IPS-18c (cell line): Measurements from ENCODE around the gene UBE2C.

ENCODE experiments used
- H3K4me3 ChIP-seq: 2 replicates; pipeline ENCODE4 v1.7.0; 2013; ENCODE audit warnings: low read depth, mild to moderate bottlenecking, low read length, moderate library complexity; ENCODE audit not compliant: insufficient read depth
- H3K9me3 ChIP-seq: one replicate; pipeline ENCODE4 v1.6.1; 2013; ENCODE audit warnings: mild to moderate bottlenecking, low read length, moderate library complexity; ENCODE audit not compliant: control insufficient read depth, insufficient read depth

UBE2C gene

DNA sequence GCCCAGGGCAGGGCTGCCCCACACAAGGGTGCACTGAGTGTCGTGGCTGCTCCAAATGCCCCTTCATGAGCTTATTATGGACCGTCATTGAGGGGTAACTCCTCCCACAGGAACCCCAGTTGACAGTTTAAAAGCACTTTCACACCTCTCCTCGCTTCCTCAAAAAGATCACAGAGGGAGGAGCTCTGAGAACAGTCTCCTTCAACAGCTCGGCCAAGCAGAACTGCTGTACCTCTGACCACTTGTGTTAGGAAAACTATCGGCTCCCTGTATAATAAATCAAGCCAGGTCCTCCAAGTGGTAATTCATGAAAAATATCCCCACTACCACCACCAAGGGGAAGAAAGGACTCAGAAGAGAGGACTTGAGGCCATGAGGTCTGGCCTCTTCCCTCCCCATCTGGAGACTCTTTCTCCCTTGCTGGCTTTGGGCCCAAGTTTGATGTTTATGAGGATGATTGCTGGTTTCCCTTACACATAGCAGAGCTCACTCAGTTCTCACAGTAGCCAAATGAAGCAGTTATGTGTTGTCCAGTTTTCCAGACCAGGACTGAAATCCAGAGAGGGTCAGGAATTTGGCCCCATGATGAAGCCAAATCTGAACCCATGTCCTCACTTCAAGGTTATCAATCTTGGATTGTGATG, 29.8 kb downstream of the UBE2C start:
- H3K9me3 ChIP-seq = no peaks in the 10 kb centered on the region
- no peak overlapping the region for H3K4me3 ChIP-seq

DNA sequence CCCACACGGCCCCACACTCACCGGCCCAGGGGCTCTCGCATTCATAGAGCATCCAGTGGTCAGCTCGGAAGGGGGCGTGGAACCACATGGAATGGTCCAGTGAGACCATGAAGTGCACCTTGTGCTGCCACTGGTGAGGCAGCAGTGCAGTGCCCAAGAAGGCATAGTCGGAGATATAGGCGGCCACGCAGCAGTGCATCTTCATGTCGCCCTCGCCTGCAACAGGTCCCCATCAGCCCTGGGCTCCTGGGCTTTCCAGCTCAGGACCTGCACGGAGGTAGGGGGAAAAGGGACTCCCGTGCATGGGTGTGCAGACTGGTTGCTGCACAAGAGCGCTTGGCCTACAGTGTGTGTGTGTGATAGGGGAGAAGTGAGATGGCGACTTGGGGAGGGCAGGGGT, 31.1 kb downstream of the UBE2C start:
- H3K9me3 ChIP-seq = no peaks in the 10 kb centered on the region
- no peak overlapping the region for H3K4me3 ChIP-seq

DNA sequence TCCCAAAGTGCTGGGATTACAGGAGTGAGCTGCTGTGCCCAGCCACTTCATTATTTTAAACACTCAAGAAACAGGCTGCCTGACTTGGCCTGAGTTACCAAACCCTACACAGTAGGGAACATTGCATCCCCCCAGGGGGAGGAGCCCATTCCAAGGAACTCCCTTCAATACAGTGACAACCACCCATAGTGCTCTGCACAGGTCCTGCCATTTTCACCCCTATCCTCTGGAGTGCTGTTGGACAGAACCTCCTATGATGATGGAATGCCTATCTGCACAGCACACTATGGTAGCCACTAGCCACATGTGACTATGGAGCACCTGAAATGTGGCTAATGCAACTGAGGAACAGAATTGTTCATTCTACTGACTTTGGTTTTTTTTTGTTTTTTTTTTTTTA, 33.0 kb downstream of the UBE2C start:
- no peak overlapping the region for H3K4me3 ChIP-seq
- no peaks in the 10 kb centered on the region for H3K9me3 ChIP-seq

DNA sequence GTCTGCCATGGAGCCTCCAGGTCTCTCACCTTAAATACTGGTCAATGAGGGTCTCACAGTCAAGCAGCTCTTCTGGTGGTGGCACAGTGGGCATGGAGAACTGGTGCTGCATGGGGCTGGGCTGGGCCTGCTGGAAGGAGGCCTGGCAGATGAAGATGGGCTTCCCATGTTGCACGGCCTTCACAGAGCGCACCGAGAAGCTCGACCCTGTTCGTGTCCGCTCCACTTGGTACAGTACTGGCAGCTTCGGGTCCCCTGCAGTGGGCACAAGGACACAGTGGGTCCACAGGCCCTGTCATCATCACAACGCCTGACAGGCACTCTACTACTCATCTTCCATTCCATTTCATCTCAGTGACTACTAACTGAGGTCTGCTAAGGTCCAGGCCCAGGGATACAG, 36.0 kb downstream of the UBE2C start:
- Histone ChIP-seq H3K4me3 (no peak overlapping the region), H3K9me3 (no peaks in the 10 kb centered on the region)

DNA sequence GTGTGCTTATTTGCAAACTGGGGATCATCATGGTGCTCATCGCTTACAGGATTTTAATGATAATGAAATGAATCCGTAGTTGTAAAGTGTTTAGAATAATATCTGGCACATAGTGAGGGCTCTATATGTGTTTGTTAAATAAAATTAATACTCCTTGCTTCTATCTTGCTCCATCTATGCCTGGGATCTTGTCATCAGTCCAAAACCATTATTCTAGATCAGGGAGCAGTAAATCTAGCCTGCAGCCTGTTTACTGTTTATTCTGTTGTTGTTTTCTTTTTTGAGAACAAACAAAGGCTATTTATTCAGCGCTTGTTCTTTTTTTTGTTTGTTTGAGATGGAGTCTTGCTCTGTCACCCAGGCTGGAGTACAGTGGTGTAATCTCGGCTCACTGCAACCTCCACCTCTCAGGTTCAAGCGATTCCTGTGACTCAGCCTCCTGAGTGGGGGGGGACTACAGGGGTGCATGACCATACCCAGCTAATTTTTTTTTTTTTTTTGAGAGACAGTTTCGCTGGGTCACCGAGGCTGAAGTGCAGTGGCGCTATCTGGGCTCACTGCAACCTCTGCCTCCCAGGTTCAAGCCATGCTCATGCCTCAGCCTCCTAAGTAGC, 36.6 kb downstream of the UBE2C start:
- Histone ChIP-seq H3K9me3 (no peaks in the 10 kb centered on the region), H3K4me3 (no peak overlapping the region)

DNA sequence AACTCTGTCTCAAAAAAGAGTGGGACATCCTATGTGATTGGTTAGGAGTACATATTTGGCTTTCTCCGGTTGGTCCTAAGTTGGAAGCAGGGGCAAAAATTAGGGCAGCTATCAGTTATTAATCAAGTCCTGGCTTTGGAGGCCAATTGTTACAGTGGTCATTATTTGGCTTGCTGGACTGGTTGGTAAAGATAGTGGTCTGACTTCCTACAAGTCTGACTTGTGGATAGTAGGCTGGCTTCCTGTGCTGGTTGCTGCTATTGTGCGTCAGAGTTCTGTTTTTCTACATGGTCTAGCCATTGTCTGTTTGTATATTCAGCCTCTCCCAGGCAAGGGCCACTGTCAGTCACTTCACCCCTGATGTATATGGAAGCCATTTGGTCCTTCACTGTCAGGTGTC, 37.8 kb downstream of the UBE2C start:
- no peaks in the 10 kb centered on the region for H3K9me3 ChIP-seq
- H3K4me3 ChIP-seq = no peak overlapping the region

DNA sequence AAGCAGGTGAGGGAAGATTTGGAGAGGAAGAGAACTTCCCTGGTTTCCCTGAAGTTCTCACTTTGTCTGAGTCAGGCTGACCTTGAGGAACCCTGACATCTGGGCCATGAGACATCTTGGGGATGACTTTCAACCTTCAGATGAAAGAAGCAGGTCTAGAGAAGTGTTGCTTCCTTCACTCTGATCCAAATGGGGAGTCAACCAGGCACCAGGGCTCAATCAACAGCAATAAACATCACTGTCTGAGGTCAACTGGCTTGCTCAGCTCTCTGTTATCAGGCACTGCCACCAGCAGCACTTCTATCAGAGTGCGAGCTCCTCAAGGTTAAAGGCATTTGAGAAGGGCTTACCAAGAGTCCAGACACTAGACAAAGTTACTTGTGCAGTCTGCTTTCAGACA, 38.5 kb downstream of the UBE2C start:
- H3K4me3 ChIP-seq = no peak overlapping the region
- no peaks in the 10 kb centered on the region for H3K9me3 ChIP-seq

DNA sequence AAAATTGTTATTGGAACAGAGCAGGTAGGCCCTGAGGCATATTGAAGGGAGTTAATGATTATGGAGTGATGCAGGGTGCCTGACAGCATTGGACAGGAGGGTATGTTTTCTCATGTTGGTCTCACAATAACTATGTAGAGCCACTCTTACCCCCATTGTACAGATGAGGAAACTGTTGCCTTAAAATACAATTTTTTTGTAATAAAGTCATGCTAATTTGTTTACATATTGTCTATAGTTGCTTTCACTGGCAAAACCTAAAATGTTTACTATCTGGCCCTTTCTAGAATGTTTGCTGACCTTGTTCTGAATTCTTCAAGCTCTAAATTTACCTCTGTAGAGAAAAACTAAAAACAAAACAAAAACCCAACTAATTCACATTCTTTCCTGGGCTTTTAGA, 39.1 kb downstream of the UBE2C start:
- Histone ChIP-seq H3K9me3 (no peaks in the 10 kb centered on the region), H3K4me3 (no peak overlapping the region)

DNA sequence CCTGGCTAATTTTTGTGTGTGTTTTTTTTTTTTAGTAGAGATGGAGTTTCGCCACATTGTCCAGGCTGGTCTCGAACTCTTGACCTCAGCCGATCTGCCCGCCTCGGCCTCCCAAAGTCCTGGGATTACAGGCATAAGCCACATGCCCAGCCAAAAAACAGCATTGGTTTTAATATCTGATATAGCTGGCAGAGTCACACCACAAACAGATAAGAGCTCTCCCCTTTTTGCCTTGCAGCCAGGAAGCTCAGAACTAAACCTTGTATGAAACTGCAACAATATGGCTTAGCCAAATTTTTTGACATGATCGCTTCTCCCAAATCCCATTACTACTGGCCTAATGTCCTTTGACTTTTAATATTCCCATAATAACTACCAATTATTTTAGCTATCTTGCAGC, 39.9 kb downstream of the UBE2C start:
- H3K4me3 ChIP-seq = no peak overlapping the region
- H3K9me3 ChIP-seq = no peaks in the 10 kb centered on the region

DNA sequence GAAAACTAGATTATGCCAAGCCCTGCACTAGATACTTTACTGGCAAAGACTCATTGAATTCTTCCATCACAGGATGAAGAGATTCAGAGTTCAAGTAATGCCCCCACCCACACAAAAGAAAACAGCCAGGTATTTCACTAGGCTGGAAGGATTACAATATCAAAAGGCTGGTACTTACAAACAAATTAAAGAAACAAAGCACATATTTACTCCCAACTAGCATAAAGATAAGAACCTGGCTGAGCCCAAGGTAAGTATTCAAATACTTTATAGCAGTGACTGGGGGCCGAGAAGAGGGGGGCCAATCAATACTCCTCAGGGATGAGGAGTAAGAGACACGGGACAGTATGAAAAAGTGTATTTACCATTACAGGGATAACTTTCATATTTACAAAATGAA, 41.0 kb downstream of the UBE2C start:
- no peak overlapping the region for H3K4me3 ChIP-seq
- H3K9me3 ChIP-seq = no peaks in the 10 kb centered on the region

DNA sequence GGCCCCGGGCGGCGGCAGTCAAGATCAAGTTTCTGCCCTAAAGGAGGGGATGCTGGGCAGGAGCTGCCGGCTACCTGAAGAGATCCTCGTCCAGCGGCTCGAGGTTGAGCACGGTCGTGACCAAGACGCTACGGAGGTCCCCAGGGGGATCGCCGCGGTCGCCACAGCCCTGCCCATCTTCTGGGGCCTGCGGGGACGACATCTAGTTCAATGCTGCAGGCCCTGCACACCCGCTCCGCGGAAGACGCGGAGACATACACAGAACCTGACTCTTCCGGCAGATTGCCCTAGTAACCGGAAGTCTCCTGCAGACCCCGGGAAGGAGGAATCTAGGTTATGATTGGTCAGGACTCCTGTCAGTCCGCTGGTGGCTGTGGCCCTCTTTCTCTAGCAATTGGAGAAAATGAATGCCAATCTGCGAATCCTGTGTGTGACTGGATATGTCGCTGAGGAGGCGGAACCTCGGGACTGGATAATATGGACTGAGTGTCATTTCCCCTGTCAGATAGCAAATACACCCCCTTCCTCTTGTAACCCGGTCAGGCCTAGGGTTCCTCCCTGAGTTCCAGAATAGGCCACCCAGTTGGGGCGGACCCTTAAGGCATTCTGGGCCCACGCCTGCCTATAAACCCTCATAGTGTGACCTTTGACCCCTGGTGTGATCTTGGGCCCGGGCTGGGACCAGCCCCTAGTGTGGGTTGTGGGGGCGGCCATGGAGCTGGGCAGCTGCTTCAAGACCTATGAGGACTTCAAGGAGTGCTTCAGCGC, 44.9 kb downstream of the UBE2C start, which contains the start of the genes ACOT8 and ZSWIM3:
ACOT8 (minus strand) TSS at position 279 of the 768 bp plus-strand sequence; CDS start at position 202, 77 bp downstream.
ZSWIM3 (plus strand) TSS at position 501 of the 768 bp plus-strand sequence; CDS start at position 713, 212 bp downstream.
- Histone ChIP-seq H3K9me3 (no peaks in the 10 kb centered on the region), H3K4me3 (peak within 1 kb of the TSS; percentile 77)

DNA sequence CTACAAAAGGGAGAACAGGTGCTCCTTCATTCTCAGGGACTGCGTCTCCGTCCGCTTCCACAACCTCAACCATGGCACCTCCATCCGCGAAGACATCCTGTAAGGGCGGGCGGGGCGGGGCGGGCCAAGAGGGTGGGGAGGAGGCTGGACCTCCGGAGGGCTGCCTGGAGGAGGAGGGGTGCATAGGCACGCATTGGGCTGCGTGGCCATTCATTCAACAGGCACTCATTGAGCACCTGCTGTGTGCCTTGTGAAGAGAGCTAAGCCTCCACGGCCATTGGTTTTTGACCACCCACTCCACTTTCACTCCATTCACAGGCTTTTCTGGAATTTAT, 45.4 kb downstream of the UBE2C start:
- Histone ChIP-seq H3K9me3 (no peaks in the 10 kb centered on the region), H3K4me3 (peak overlapping the region; percentile 70)

DNA sequence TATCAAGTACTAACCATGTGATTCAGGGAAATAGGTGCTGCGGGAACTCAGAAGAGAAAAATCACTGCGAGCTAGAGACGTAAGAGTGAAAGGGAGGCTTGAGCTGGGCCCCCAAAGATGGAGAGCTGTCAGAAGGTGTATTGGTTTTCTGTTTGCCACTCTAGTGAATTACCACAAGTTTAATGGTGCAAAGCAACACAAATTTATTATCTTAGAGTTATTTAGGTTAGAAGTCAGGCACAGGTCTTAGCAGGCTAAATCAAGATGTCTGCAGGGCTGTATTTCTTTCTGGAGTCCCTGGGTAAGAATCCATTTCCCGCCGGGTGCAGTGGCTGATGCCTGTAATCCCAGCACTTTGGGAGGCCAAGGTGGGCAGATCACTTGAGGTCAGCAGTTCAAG, 47.5 kb downstream of the UBE2C start:
- Histone ChIP-seq H3K9me3 (no peaks in the 10 kb centered on the region), H3K4me3 (no peak overlapping the region)

DNA sequence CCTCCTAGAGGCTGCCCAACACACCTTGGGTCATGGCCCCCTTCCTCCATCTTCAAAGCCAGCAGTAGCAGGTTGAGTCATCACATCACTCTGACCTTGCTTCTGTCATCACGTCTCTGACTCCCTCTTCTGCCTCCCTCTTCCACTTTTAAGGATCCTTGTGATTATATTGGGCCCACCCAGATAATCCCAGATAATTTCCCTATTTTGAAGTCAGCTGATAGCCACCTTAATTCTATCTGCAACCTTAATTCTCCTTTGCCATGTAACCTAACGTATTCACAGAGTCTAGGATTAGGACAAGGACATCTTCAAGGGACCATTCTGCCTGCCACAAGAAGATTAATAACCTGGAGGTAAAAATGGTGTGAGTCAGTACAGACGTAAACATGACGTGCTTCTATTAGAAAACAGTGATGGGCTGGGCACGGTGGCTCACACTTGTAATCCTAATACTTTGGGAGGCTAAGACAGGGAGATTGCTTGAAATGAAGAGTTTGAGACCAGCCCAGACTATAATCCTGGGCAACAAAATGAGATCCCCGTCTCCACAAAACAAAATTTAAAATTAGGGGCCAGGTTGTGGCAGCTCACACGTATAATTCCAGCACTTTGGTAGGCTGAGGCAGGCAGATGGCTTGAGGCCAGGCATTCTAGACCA, 48.2 kb downstream of the UBE2C start:
- H3K9me3 ChIP-seq = no peaks in the 10 kb centered on the region
- H3K4me3 ChIP-seq = no peak overlapping the region

DNA sequence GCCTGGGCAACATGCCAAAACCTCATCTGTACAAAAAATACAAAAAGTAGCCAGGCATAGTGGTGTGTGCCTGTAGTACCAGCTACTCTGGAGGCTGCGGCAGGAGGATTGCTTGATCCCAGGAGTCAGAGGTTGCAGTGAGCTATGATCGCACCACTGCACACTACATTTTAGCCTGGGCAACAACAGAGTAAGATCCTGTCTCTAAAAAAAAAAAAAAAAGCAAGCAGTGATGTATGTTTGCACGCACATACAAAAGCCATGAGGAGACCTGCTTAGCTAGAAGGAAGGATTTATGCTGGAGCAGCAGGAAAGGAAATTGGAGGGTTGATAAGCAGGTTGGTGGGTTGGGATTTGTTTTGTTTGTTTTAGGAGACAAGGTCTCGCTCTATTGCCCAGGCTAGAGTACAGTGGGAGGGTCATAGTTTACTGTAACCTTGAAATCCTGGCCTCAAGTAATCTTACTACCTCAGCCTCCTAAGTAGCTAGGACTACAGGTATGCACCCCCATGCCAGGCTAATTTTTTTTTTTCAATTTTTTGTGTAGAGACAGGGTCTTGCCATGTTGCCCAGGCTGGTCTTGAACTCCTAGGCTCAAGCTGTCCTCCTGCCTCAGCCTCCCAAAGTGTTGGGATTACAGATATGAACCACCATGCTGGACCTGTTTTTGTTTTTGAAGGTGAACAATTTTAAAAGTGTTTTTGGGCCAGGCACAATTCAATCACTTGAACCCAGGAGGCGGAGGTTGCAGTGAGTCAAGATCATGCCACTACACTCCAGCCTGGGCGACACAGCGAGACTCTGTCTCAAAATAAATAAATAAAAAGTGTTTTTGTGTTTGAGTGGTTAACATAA, 49.0 kb downstream of the UBE2C start:
- Histone ChIP-seq H3K9me3 (peaks cover 1% of the 10 kb centered on the region), H3K4me3 (no peak overlapping the region)

DNA sequence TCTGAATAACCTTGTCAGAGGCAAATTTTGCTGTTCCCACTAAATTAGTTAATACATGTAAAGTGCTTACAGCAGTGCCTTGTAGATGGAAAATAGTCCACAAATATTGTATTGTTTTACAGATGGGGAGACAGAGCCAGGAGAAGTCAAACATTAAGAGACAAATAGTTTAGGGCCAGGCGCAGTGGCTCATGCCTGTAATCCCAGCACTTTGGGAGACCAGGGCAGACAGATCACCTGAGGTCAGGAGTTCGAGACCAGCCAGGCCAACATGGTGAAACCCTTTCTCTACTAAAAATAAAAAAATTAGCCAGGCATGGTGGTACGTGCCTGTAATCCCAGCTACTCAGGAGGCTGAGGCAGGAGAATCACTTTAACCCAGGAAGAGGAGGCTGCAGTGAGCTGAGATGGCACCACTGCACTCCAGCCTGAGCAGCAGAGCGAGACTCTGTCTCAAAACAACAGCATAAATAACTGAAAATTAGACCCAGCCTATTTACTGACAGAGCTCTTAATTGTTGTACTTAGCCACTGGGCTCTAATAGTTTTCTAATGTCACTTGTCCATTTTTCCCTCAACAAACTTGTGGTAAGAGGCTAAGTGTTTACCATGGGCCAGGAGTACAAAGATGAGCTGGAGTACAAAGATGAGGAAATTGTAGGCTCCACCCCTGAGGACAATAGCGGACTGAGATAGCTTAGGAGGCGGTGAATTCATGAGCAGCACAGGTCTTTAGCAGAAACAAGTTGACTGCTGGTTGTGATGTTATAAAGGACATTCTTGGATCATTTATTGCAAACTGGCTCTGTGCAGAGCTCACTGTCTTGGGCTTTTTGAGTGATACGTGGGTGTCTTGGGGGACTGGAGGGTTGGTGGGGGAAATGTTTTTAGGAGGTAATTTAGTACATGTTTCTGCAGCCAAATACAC, 51.4 kb downstream of the UBE2C start:
- peaks cover 2% of the 10 kb centered on the region for H3K9me3 ChIP-seq
- H3K4me3 ChIP-seq = no peak overlapping the region
